Upper lobe of left lung (tissue), 6 donors: Measurements from ENCODE around the gene GDNF. TPM values are rescaled to one million over a fixed set of nuclear protein-coding genes. Genes with fewer than 3 reads are reported as not detected.

Experiments
- ATAC-seq, 2 donors: fragments of 200-7000 bp; cut with Tn5 transposase; one replicate each; pipeline ENCODE4 v1.9.1; 2022; ENCODE audit warnings: mild to moderate bottlenecking in 2 of 2, moderate library complexity in 2 of 2; ENCODE audit not compliant: low FRiP score in 2 of 2
- DNase-seq, 2 donors: peaks; one replicate each; pipeline ENCODE4 v3.0.0-alpha.2; 2019 to 2020
- H3K27ac ChIP-seq, 4 donors: fragments of 200-600 bp; sonication (generic); one replicate each; pipeline ENCODE4 v1.5.1; 2016 to 2019
- H3K27me3 ChIP-seq, 4 donors: fragments of 200-600 bp; sonication (generic); one replicate each; pipeline ENCODE4 v1.5.1; 2017 to 2019
- H3K36me3 ChIP-seq, 4 donors: fragments of 200-600 bp; sonication (generic); one replicate each; pipeline ENCODE4 v1.5.1; 2016 to 2019
- H3K4me1 ChIP-seq, 4 donors: fragments of 200-600 bp; sonication (generic); one replicate each; pipeline ENCODE4 v1.5.1; 2018 to 2019
- H3K4me3 ChIP-seq, 4 donors: fragments of 200-600 bp; sonication (generic); one replicate each; pipeline ENCODE4 v1.5.1; 2017 to 2019; ENCODE audit warnings: mild to moderate bottlenecking in 2 of 4, moderate library complexity in 1 of 4
- H3K9me3 ChIP-seq, 4 donors: fragments of 200-600 bp; sonication (generic); one replicate each; pipeline ENCODE4 v1.5.1; 2018 to 2019
- CTCF ChIP-seq, 6 experiments: fragments of 450-650 bp in 4 of 6; fragments of 200-600 bp in 2 of 6; sonication (generic) in 2 of 6; IDR thresholded peaks; one replicate each; pipeline ENCODE4 v1.5.1; 2016 to 2019; ENCODE audit warnings: antibody characterized with exemption in 6 of 6
- EP300 ChIP-seq, 4 donors: sonication (generic); formaldehyde crosslinking; IDR thresholded peaks; one replicate each; pipeline ENCODE4 v1.5.1; 2017; ENCODE audit warnings: antibody characterized with exemption in 4 of 4, control low read depth in 2 of 4
- POLR2A ChIP-seq, 4 donors: fragments of 450-650 bp; IDR thresholded peaks; one replicate each; pipeline ENCODE4 v1.5.1; 2016 to 2017; ENCODE audit warnings: antibody characterized with exemption in 4 of 4, mild to moderate bottlenecking in 2 of 4
- POLR2AphosphoS5 ChIP-seq, 2 donors: sonication (generic); formaldehyde crosslinking; IDR thresholded peaks; one replicate each; pipeline ENCODE4 v1.5.1; 2017; ENCODE audit warnings: antibody characterized with exemption in 2 of 2
- WGBS, 2 donors: methylation state at CpG; one replicate each; pipeline ENCODE4 v1.1.5; 2017 to 2018; 5-methylcytosine and 5-hydroxymethylcytosine counted together
- total RNA-seq, 6 donors: library from RNA; depleted of rRNA in 4 of 6; stranded (reverse); fragments of >200 nt in 4 of 6; gene quantifications; one replicate each; pipeline versions ENCODE4 v1.1.0 to v1.2.1, GENCODE V29; 2016 to 2021
- donor health status: DM: no; HTN: no; CAD: no; lungs with moderate emphysema.
- donor health status: DM: no; HTN: yes; CAD: no; lungs with severe emphysema.

GDNF gene
- total RNA-seq, 6 donors from 2014 or later = 0.15 to 0.20 TPM; not detected in 4

DNA sequence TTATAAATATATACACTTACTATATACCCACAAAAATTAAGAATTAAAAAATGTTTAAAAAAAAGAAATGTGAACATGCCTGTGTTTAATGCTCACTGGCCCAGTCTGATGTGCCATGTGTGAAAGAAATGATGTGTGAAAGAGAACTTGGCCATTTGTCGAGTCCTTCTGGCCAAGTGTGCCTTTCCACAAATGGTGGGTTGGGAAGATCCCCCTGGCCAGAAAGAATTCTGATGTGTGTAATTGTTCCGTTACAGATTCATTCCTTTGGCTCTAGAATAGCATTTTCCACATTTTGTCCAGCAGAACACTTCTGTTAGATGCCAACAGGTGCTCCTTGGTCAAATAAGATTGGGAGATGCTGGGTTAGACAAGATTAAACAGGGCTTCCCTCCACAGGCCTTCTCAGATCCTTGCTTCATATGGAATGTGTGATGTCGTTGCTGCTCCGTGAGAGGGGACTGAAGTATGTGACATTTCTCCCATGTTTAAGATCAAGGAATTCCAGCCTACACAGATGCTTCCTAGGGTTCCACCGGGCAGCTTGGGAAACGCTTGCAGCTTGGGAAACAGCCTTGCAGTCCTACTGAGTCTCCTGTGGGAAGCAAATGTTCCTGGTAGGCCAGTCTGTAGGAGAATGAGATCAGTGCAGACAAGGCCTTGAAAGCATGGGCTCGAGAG lies 32.1 kb downstream of the GDNF start:
- ATAC-seq = no peak
- H3K4me3 ChIP-seq = no peak overlapping the region
- DNase-seq = no peak
- H3K9me3 ChIP-seq = no peaks in the 10 kb centered on the region
- no peak for TF ChIP-seq EP300 (IDR thresholded peaks at IDR 0.05)
- no peak for TF ChIP-seq POLR2AphosphoS5 (IDR thresholded peaks at IDR 0.05)
- TF ChIP-seq CTCF (IDR thresholded peaks at IDR 0.05) = no peak
- TF ChIP-seq POLR2A (IDR thresholded peaks at IDR 0.05) = no peak
- H3K27me3 ChIP-seq = no peaks in the 10 kb centered on the region
- H3K27ac ChIP-seq = no peak overlapping the region
- no peaks in the 10 kb centered on the region for H3K36me3 ChIP-seq
- 79 to 84% methylated on average over 7 of the region's 7 CpGs for WGBS, 2 donors
- H3K4me1 ChIP-seq = no peaks in the 10 kb centered on the region

- Histone ChIP-seq H3K9me3 (no peaks in the 10 kb centered on the region), H3K27ac (no peak overlapping the region), H3K36me3 (no peaks in the 10 kb centered on the region), H3K4me3 (no peak overlapping the region), H3K4me1 (no peaks in the 10 kb centered on the region), H3K27me3 (no peaks in the 10 kb centered on the region)
- ATAC-seq = no peak
- no peak for DNase-seq
- 96 to 100% methylated on average over 2 of the region's 2 CpGs for WGBS, 2 donors
- no peak for TF ChIP-seq POLR2AphosphoS5 (IDR thresholded peaks at IDR 0.05)
- no peak for TF ChIP-seq EP300 (IDR thresholded peaks at IDR 0.05)
- no peak for TF ChIP-seq POLR2A (IDR thresholded peaks at IDR 0.05)
- TF ChIP-seq CTCF (IDR thresholded peaks at IDR 0.05) = no peak
Observed at GRCh38 chr5:37807015-37807414, 32.8 kb downstream of the GDNF start.

DNA sequence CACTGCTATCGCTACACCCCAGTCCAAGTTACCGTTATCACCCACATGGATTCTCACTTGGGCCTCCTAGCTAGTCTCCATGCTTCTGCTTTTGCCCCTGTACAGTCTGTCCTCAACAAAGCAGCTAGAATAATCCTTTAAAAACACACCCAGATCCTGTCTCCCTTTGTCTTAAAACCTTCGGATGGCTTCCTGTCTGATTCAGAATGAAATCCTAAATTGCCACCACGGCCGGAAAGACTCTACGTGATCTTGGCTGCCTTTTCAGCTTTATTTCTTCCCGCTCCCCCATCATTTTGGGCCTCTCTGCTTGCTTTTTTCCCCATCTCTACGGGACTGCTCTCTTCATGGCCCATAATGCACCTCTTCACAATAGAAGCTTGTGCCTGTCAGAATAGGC lies 33.4 kb downstream of the GDNF start:
- ATAC-seq (no peak), DNase-seq (no peak)
- no peak overlapping the region for H3K4me3 ChIP-seq
- no peak for TF ChIP-seq EP300 (IDR thresholded peaks at IDR 0.05)
- TF ChIP-seq CTCF (IDR thresholded peaks at IDR 0.05) = no peak
- no peak for TF ChIP-seq POLR2A (IDR thresholded peaks at IDR 0.05)
- no peak for TF ChIP-seq POLR2AphosphoS5 (IDR thresholded peaks at IDR 0.05)
- no peak overlapping the region for H3K27ac ChIP-seq
- no peaks in the 10 kb centered on the region for H3K36me3 ChIP-seq
- no peaks in the 10 kb centered on the region for H3K9me3 ChIP-seq
- no peaks in the 10 kb centered on the region for H3K4me1 ChIP-seq
- H3K27me3 ChIP-seq = no peaks in the 10 kb centered on the region
- WGBS, 2 donors = 64 to 72% methylated on average over 8 of the region's 8 CpGs

DNA sequence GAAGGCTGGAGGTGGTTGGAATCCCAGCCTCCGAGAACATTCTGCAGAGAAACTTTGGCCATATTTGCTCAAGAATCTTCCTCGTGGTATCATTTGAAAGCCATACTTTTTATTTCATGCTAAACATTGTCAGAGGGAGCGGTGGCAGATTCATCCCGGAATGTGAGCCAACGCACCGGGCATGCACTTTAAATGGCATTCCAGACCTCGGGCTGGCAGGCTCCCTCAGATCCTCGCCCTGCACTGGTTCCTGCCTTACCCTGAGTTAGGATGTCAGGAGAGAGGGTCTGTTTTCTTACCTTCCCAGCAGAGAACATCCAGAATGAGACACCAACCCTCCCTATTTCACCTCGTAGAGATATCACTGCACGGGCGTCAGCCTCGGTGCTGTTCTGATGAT lies 33.8 kb downstream of the GDNF start:
- Histone ChIP-seq H3K4me1 (no peaks in the 10 kb centered on the region), H3K9me3 (no peaks in the 10 kb centered on the region), H3K36me3 (no peaks in the 10 kb centered on the region), H3K27me3 (no peaks in the 10 kb centered on the region), H3K4me3 (no peak overlapping the region), H3K27ac (no peak overlapping the region)
- DNase-seq (no peak), ATAC-seq (no peak)
- WGBS, 2 donors = 90 to 93% methylated on average over 11 to 12 of the region's 12 CpGs
- TF ChIP-seq EP300 (IDR thresholded peaks at IDR 0.05) (no peak), CTCF (IDR thresholded peaks at IDR 0.05) (no peak), POLR2AphosphoS5 (IDR thresholded peaks at IDR 0.05) (no peak), POLR2A (IDR thresholded peaks at IDR 0.05) (no peak)

DNA sequence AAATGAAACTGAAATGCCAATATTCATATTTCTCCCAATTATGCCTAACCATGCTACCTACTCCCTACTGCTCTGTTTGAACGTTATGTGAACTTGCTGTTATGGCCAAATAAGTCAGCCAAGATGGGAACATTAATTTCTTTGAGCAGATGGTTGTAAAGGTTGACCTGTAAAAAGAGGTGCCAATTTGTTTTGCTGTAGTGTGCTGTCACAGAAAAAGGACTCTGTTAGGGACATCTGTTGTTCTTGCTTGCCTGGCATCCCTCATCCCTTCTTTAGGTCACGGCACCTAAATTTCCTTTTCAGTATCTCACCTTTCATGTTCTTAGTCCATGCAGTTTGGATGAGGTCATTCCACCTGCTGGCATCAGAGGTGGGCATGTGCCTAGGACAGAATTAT lies 35.4 kb downstream of the GDNF start:
- Histone ChIP-seq H3K27ac (no peak overlapping the region), H3K27me3 (no peaks in the 10 kb centered on the region), H3K4me1 (no peaks in the 10 kb centered on the region), H3K9me3 (no peaks in the 10 kb centered on the region), H3K4me3 (no peak overlapping the region), H3K36me3 (no peaks in the 10 kb centered on the region)
- WGBS, 2 donors = 73 to 83% methylated on average over 2 of the region's 2 CpGs
- ATAC-seq (no peak), DNase-seq (no peak)
- TF ChIP-seq POLR2AphosphoS5 (IDR thresholded peaks at IDR 0.05) (no peak), CTCF (IDR thresholded peaks at IDR 0.05) (no peak), EP300 (IDR thresholded peaks at IDR 0.05) (no peak), POLR2A (IDR thresholded peaks at IDR 0.05) (no peak)
